ENCODE measurements around the gene UNK. TPM values are rescaled to one million over a fixed set of nuclear protein-coding genes. Genes with fewer than 3 reads are reported as not detected.

UNK gene
- total RNA-seq, 2 donors from 2014 or later, result 18.4 to 59.7 TPM

- Histone ChIP-seq H3K4me1 (peaks cover 46% of the 10 kb centered on the region), H3K36me3 (replicated peaks in 1 of 2; ENCODE audit: insufficient read depth in 1 of 2, low read depth in 2 of 2) (peaks cover 7 to 12% of the 10 kb centered on the region in 2 donors), H3K9me3 (no peaks in the 10 kb centered on the region), H3K27me3 (no peaks in the 10 kb centered on the region), H3K4me3 (peak overlapping the region; percentile 84 to 85), H3K27ac (peak overlapping the region; percentile 66 to 99 (median 96))
- 1% methylated on average over 13 to 82 of the region's 84 CpGs for WGBS, 2 donors
- peak; percentile 97 to 99 (median 98) for DNase-seq
- TF ChIP-seq CTCF (IDR thresholded peaks at IDR 0.05) (peak in 1 of 7 experiments; percentile 9), POLR2A (IDR thresholded peaks at IDR 0.05) (peak; percentile 100)
- intact Hi-C loops (cut with DNase I), result no loop called here
- ATAC-seq, result peak; percentile 76
Observed at GRCh38 chr17:75779250-75779986, 5.2 kb upstream of the UNK start.

GRCh38 chr17:75779987-75780889 is 4.4 kb upstream of the UNK start:
- H3K27me3 ChIP-seq, result no peaks in the 10 kb centered on the region
- peak overlapping the region; percentile 37 to 99 (median 76) for H3K27ac ChIP-seq
- DNase-seq, result no peak
- H3K4me3 ChIP-seq, result no peak overlapping the region
- WGBS, 2 donors, result 7 to 9% methylated on average over 5 of the region's 5 CpGs
- peaks cover 7 to 12% of the 10 kb centered on the region in 2 donors for H3K36me3 ChIP-seq (replicated peaks in 1 of 2; ENCODE audit: insufficient read depth in 1 of 2, low read depth in 2 of 2)
- no peak for ATAC-seq
- H3K4me1 ChIP-seq, result peaks cover 49% of the 10 kb centered on the region
- H3K9me3 ChIP-seq, result no peaks in the 10 kb centered on the region
- intact Hi-C loops (cut with DNase I), result no loop called here
- no peak for TF ChIP-seq POLR2A (IDR thresholded peaks at IDR 0.05)
- TF ChIP-seq CTCF (IDR thresholded peaks at IDR 0.05), result peak in 1 of 7 experiments; percentile 1

GRCh38 chr17:75783069-75783783 is 1.4 kb upstream of the UNK start:
- peak overlapping the region; percentile 99 for H3K27ac ChIP-seq
- no peaks in the 10 kb centered on the region for H3K27me3 ChIP-seq
- peaks cover under 1 to 6% of the 10 kb centered on the region in 2 donors for H3K36me3 ChIP-seq (replicated peaks in 1 of 2; ENCODE audit: insufficient read depth in 1 of 2, low read depth in 2 of 2)
- TF ChIP-seq CTCF (IDR thresholded peaks at IDR 0.05), result peak; percentile 62 to 95 (median 86)
- peak in 1 of 3 donors; percentile 24 for TF ChIP-seq POLR2A (IDR thresholded peaks at IDR 0.05)
- H3K4me3 ChIP-seq, result no peak overlapping the region
- peaks cover 50% of the 10 kb centered on the region for H3K4me1 ChIP-seq
- intact Hi-C loops (cut with DNase I), result no loop called here
- WGBS, 2 donors, result 0 to 2% methylated on average over 6 of the region's 6 CpGs
- ATAC-seq (peak; percentile 12), DNase-seq (peak in 1 of 4 donors; percentile 61)
- no peaks in the 10 kb centered on the region for H3K9me3 ChIP-seq

DNA sequence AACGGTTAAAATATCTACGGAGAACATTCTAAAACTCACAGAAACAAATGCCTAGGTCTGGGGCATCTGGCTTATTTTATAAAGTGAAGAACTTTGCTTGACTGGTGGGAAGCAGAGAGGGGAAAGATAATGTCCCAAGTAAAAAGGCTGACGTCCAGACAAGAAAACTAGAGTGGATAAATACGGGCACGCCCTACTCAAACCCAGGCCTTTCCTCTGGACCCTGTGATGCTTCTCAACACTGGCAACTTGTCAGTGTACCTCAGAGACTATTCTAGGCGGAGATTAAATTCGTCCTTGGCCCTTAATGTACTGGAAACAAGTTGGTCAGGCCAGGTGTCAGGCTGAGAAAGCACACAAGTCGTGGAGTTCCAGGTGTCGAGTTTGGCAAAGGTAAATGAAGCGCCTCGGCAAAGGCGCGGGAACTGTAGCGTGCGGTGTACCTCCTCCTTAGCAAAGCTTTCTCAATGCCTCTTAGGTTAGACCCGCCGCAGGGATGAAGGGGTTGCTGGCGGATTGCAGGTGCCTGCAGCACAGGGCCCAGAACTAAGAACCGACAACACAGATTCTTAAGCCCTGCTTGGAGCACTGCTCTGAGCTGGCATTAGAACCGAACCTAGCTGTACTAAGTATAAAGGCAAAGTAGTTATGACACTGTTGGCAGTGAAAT is 668 bp upstream of the UNK start:
- Histone ChIP-seq H3K27ac (peak overlapping the region; percentile 99), H3K36me3 (replicated peaks in 1 of 2; ENCODE audit: insufficient read depth in 1 of 2, low read depth in 2 of 2) (no peaks in the 10 kb centered on the region), H3K4me1 (peaks cover 50% of the 10 kb centered on the region), H3K27me3 (no peaks in the 10 kb centered on the region), H3K4me3 (no peak overlapping the region), H3K9me3 (no peaks in the 10 kb centered on the region)
- TF ChIP-seq CTCF (IDR thresholded peaks at IDR 0.05) (no peak), POLR2A (IDR thresholded peaks at IDR 0.05) (no peak)
- WGBS, 2 donors, result 11 to 16% methylated on average over 20 of the region's 20 CpGs
- ATAC-seq, result peak; percentile 3
- intact Hi-C loops (cut with DNase I), result no loop called here
- peak; percentile 68 to 86 (median 76) for DNase-seq
